Measurements from ENCODE around the gene KIF26B.

Gene KIF26B

GRCh38 chr1:245245021-245245667 is 90.4 kb downstream of the KIF26B start:
- DNase-seq = no peak

- DNase-seq = no peak
Observed at GRCh38 chr1:245246433-245246832, 91.6 kb downstream of the KIF26B start.

GRCh38 chr1:245247356-245247755 is 92.6 kb downstream of the KIF26B start:
- DNase-seq = no peak

GRCh38 chr1:245247801-245248200 is 93.0 kb downstream of the KIF26B start:
- DNase-seq = no peak

- DNase-seq = no peak
Observed at GRCh38 chr1:245248231-245248731, 93.5 kb downstream of the KIF26B start.

GRCh38 chr1:245255783-245256182 is 101.0 kb downstream of the KIF26B start:
- DNase-seq = no peak

- DNase-seq = no peak
Observed at GRCh38 chr1:245256528-245256927, 101.7 kb downstream of the KIF26B start.

GRCh38 chr1:245258271-245258920 is 103.6 kb downstream of the KIF26B start:
- DNase-seq = no peak

- DNase-seq = no peak
Observed at GRCh38 chr1:245260110-245260882, 105.5 kb downstream of the KIF26B start.

GRCh38 chr1:245260883-245261282 is 106.1 kb downstream of the KIF26B start:
- DNase-seq = no peak

- DNase-seq = no peak
Observed at GRCh38 chr1:245261786-245262185, 107.0 kb downstream of the KIF26B start.

GRCh38 chr1:245263529-245264095 is 108.8 kb downstream of the KIF26B start:
- DNase-seq = no peak

GRCh38 chr1:245264226-245264625 is 109.4 kb downstream of the KIF26B start:
- DNase-seq = no peak

GRCh38 chr1:245266105-245266504 is 111.3 kb downstream of the KIF26B start:
- no peak for DNase-seq

- no peak for DNase-seq
Observed at GRCh38 chr1:245270063-245270462, 115.3 kb downstream of the KIF26B start.

GRCh38 chr1:245270972-245271371 is 116.2 kb downstream of the KIF26B start:
- no peak for DNase-seq

GRCh38 chr1:245272676-245273075 is 117.9 kb downstream of the KIF26B start:
- no peak for DNase-seq

- no peak for DNase-seq
Observed at GRCh38 chr1:245276445-245276844, 121.7 kb downstream of the KIF26B start.

GRCh38 chr1:245277276-245277675 is 122.5 kb downstream of the KIF26B start:
- DNase-seq = no peak

- DNase-seq = no peak
Observed at GRCh38 chr1:245278846-245279245, 124.1 kb downstream of the KIF26B start.

GRCh38 chr1:245279346-245279745 is 124.6 kb downstream of the KIF26B start:
- no peak for DNase-seq

GRCh38 chr1:245283001-245283400 is 128.2 kb downstream of the KIF26B start:
- no peak for DNase-seq

GRCh38 chr1:245285168-245285567 is 130.4 kb downstream of the KIF26B start:
- DNase-seq = no peak

Measured in activated CD8-positive, alpha-beta memory T cell treated with anti-CD3 and anti-CD28 coated beads, Interleukin-2, amount 50 U/mL, for 4 hours (primary cell).